Type B pancreatic cell (in vitro differentiated cells): ENCODE data around the gene GUK1. TPM values are rescaled to one million over a fixed set of nuclear protein-coding genes. Genes with fewer than 3 reads are reported as not detected.

ENCODE experiments used
- DNase-seq: peaks from one replicate; pipeline ENCODE4 v3.0.0; 2021; ENCODE audit warnings: mixed read lengths; ENCODE audit not compliant: unreplicated experiment; ENCODE audit errors: extremely low spot score
- H3K27ac Mint-ChIP-seq: 2 replicates; pipeline ENCODE4 v1.8.0; 2021; ENCODE audit warnings: mild to moderate bottlenecking, mixed read lengths
- H3K27me3 Mint-ChIP-seq: 2 replicates; pipeline ENCODE4 v1.8.0; 2021; ENCODE audit warnings: mixed read lengths
- H3K36me3 Mint-ChIP-seq: 2 replicates; pipeline ENCODE4 v1.8.0; 2021; ENCODE audit warnings: mixed read lengths
- H3K4me1 Mint-ChIP-seq: one replicate; pipeline ENCODE4 v1.8.0; 2021; ENCODE audit warnings: mixed read lengths; ENCODE audit not compliant: unreplicated experiment
- H3K4me3 Mint-ChIP-seq: 2 replicates; pipeline ENCODE4 v1.8.0; 2021; ENCODE audit warnings: mild to moderate bottlenecking, mixed read lengths
- H3K9me3 Mint-ChIP-seq: 2 replicates; pipeline ENCODE4 v1.8.0; 2021; ENCODE audit warnings: mixed read lengths
- CTCF ChIP-seq: fragments of 200-600 bp; sonication (generic); conservative IDR thresholded peaks from 2 replicates; pipeline ENCODE4 v1.5.0; 2021; ENCODE audit warnings: antibody characterized with exemption, mild to moderate bottlenecking
- long read RNA-seq: library from polyadenylated mRNA; unstranded; transcript quantifications from one replicate; pipeline ENCODE4 v2.0.0, GENCODE V29; 2020
- total RNA-seq: library from RNA; stranded (reverse); gene quantifications from 2 replicates; pipeline ENCODE4 v1.2.1, GENCODE V29; 2021; ENCODE audit warnings: low replicate concordance

GUK1 gene
- 133 and 174 TPM in 2 replicates for total RNA-seq
- long read RNA-seq, transcript GUK1-201 (9 exons, 1,084 nt), result major isoform, 13 of 40 reads
- long read RNA-seq, transcript GUK1-210 (8 exons, 990 nt), result major isoform, 13 of 40 reads
- long read RNA-seq, partial matches to known transcripts, result 4 of 40 reads
- long read RNA-seq, other reads (novel, unspliced or antisense), result 7 of 40 reads

- DNase-seq, result peak; percentile 99
- Mint-ChIP-seq H3K4me3 (peak within 1 kb of the TSS; percentile 94), H3K4me1 (peaks cover 15% of the 10 kb centered on the region), H3K27ac (peak within 1 kb of the TSS; percentile 98), H3K9me3 (no peaks in the 10 kb centered on the region), H3K27me3 (peaks cover 28% of the 10 kb centered on the region), H3K36me3 (no peaks in the 10 kb centered on the region)
- peak; percentile 59 for TF ChIP-seq CTCF
These were observed at the start of gene GUK1 for GRCh38 chr1:228139931-228140723. TSS of gene GUK1 (plus strand) at chr1:228140279. CDS start at chr1:228140303, 24 bp downstream.

- peaks cover 26% of the 10 kb centered on the region for H3K4me1 Mint-ChIP-seq
- H3K36me3 Mint-ChIP-seq, result peaks cover 24% of the 10 kb centered on the region
- no peak for TF ChIP-seq CTCF
- no peaks in the 10 kb centered on the region for H3K9me3 Mint-ChIP-seq
- peak overlapping the region; percentile 81 for H3K27ac Mint-ChIP-seq
- H3K27me3 Mint-ChIP-seq, result no peaks in the 10 kb centered on the region
- H3K4me3 Mint-ChIP-seq, result no peak overlapping the region
- DNase-seq, result no peak
These were observed 49.4 kb upstream of the GUK1 start for GRCh38 chr1:228090613-228091081.

- Mint-ChIP-seq H3K4me3 (no peak overlapping the region), H3K36me3 (peaks cover 28% of the 10 kb centered on the region), H3K4me1 (peaks cover 26% of the 10 kb centered on the region), H3K27me3 (no peaks in the 10 kb centered on the region), H3K9me3 (no peaks in the 10 kb centered on the region), H3K27ac (peak overlapping the region; percentile 81)
- TF ChIP-seq CTCF, result no peak
- no peak for DNase-seq
These were observed 49.0 kb upstream of the GUK1 start for GRCh38 chr1:228091084-228091483.

GRCh38 chr1:228092342-228093049, 47.6 kb upstream of the GUK1 start:
- Mint-ChIP-seq H3K27me3 (no peaks in the 10 kb centered on the region), H3K27ac (peak overlapping the region; percentile 81), H3K4me1 (peaks cover 15% of the 10 kb centered on the region), H3K36me3 (peaks cover 28% of the 10 kb centered on the region), H3K4me3 (no peak overlapping the region), H3K9me3 (no peaks in the 10 kb centered on the region)
- TF ChIP-seq CTCF, result no peak
- no peak for DNase-seq

- H3K4me3 Mint-ChIP-seq, result no peak overlapping the region
- no peak for DNase-seq
These were observed 46.8 kb upstream of the GUK1 start for GRCh38 chr1:228093050-228093906.

More at GRCh38 chr1:228093050-228093906, 46.8 kb upstream of the GUK1 start:
- Mint-ChIP-seq H3K4me1 (peaks cover 9% of the 10 kb centered on the region), H3K36me3 (peaks cover 23% of the 10 kb centered on the region), H3K27me3 (no peaks in the 10 kb centered on the region), H3K27ac (peak overlapping the region; percentile 81), H3K9me3 (no peaks in the 10 kb centered on the region)
- TF ChIP-seq CTCF, result no peak
